Fibroblast of lung (primary cell): Measurements from ENCODE around the gene ZNF516.

ENCODE experiments used
- EZH2 ChIP-seq: IDR thresholded peaks from 2 replicates; pipeline ENCODE4 v1.5.1; 2012; ENCODE audit warnings: low read length, control low read depth, mild to moderate bottlenecking; ENCODE audit errors: missing control alignments
- TF ChIP-seq, protein P1 (sequence below), 2 donors: IDR thresholded peaks in 1 of 2; conservative IDR thresholded peaks in 1 of 2; 1 replicate in 1 of 2; 2 replicates in 1 of 2; pipeline ENCODE4 v1.5.1; 2011 to 2012; ENCODE audit warnings: low read length in 2 of 2, control low read depth in 1 of 2, inconsistent platforms in 1 of 2, low read depth in 1 of 2, mild to moderate bottlenecking in 1 of 2

DNA sequence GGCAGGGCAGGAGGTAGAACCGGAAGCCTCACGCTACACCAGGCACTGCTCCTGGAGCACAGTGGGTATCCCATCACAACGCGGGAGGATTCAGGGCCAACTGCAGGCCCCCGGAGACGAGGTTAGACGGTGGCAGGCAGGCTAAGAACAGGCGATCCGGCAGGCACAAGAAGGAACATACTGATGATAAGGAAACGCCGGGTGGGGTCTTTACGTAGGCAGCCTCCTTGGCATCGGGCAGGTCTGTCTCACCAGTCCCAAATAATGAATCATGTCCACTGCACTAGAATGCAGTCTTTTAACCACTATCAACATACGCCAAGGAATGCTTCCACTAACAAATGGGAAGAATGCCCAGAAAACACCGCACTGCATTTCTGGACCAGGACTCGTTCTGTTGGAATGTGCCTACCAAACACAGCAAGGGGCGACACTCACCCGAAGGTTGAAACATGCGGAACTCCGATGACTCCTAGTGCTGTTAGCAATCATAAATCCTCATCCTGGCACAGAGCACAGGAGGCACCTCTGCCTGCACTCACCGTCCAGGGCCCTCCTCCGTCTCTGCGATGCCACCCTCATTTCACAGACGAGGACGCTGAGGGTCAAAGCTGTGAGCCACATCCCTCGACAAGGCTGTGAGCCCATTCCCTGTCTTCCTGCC, 35.2 kb downstream of the ZNF516 start:
- TF ChIP-seq EZH2, result no peak
- TF ChIP-seq, protein P1, sequence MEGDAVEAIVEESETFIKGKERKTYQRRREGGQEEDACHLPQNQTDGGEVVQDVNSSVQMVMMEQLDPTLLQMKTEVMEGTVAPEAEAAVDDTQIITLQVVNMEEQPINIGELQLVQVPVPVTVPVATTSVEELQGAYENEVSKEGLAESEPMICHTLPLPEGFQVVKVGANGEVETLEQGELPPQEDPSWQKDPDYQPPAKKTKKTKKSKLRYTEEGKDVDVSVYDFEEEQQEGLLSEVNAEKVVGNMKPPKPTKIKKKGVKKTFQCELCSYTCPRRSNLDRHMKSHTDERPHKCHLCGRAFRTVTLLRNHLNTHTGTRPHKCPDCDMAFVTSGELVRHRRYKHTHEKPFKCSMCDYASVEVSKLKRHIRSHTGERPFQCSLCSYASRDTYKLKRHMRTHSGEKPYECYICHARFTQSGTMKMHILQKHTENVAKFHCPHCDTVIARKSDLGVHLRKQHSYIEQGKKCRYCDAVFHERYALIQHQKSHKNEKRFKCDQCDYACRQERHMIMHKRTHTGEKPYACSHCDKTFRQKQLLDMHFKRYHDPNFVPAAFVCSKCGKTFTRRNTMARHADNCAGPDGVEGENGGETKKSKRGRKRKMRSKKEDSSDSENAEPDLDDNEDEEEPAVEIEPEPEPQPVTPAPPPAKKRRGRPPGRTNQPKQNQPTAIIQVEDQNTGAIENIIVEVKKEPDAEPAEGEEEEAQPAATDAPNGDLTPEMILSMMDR (conservative IDR thresholded peaks at IDR 0.05 in 1 of 2, IDR thresholded peaks at IDR 0.05 in 1 of 2; ENCODE audit: low read depth in 1 of 2, low read length in 2 of 2), result no peak
